Suprapubic skin (tissue), 4 donors: Measurements from ENCODE around the gene UQCRC1. TPM values are rescaled to one million over a fixed set of nuclear protein-coding genes. Genes with fewer than 3 reads are reported as not detected.

Experiments used
- DNase-seq, 2 donors: peaks; one replicate each; pipeline ENCODE4 v3.0.0-alpha.2; 2019; ENCODE audit warnings: low spot score in 2 of 2
- H3K27ac ChIP-seq: fragments of 200-600 bp; sonication (generic); one replicate; pipeline ENCODE4 v1.5.1; 2019
- H3K27me3 ChIP-seq: fragments of 200-600 bp; sonication (generic); one replicate; pipeline ENCODE4 v1.5.1; 2019
- H3K36me3 ChIP-seq: fragments of 200-600 bp; sonication (generic); one replicate; pipeline ENCODE4 v1.5.1; 2019
- H3K4me1 ChIP-seq: fragments of 200-600 bp; sonication (generic); one replicate; pipeline ENCODE4 v1.5.1; 2019
- H3K4me3 ChIP-seq: fragments of 200-600 bp; sonication (generic); one replicate; pipeline ENCODE4 v1.5.1; 2019; ENCODE audit warnings: mild to moderate bottlenecking
- H3K9me3 ChIP-seq: fragments of 200-600 bp; sonication (generic); one replicate; pipeline ENCODE4 v1.5.1; 2019
- CTCF ChIP-seq, 2 donors: fragments of 200-600 bp in 1 of 2; fragments of 450-650 bp in 1 of 2; sonication (generic) in 1 of 2; IDR thresholded peaks; one replicate each; pipeline ENCODE4 v1.5.1; 2016 to 2019; ENCODE audit warnings: antibody characterized with exemption in 2 of 2, mild to moderate bottlenecking in 1 of 2, moderate library complexity in 1 of 2
- EP300 ChIP-seq: sonication (generic); formaldehyde crosslinking; IDR thresholded peaks from one replicate; pipeline ENCODE4 v1.6.1; 2017; ENCODE audit warnings: antibody characterized with exemption
- POLR2A ChIP-seq, 2 donors: fragments of 450-650 bp; IDR thresholded peaks; one replicate each; pipeline ENCODE4 v1.6.1; 2017; ENCODE audit warnings: antibody characterized with exemption in 2 of 2, mild to moderate bottlenecking in 2 of 2, moderate library complexity in 2 of 2
- POLR2AphosphoS5 ChIP-seq, 3 donors: sonication (generic); formaldehyde crosslinking; IDR thresholded peaks; one replicate each; pipeline ENCODE4 v1.6.1; 2017; ENCODE audit warnings: antibody characterized with exemption in 3 of 3
- WGBS: methylation state at CpG from one replicate; pipeline ENCODE4 v1.1.5; 2018; 5-methylcytosine and 5-hydroxymethylcytosine counted together
- total RNA-seq, 4 donors: library from RNA; depleted of rRNA; stranded (reverse); fragments of >200 nt; gene quantifications; one replicate each; pipeline ENCODE4 v1.1.0, GENCODE V29; 2016

Gene UQCRC1
- total RNA-seq, 4 donors from 2014 or later = 294 to 337 (median 319) TPM

DNA sequence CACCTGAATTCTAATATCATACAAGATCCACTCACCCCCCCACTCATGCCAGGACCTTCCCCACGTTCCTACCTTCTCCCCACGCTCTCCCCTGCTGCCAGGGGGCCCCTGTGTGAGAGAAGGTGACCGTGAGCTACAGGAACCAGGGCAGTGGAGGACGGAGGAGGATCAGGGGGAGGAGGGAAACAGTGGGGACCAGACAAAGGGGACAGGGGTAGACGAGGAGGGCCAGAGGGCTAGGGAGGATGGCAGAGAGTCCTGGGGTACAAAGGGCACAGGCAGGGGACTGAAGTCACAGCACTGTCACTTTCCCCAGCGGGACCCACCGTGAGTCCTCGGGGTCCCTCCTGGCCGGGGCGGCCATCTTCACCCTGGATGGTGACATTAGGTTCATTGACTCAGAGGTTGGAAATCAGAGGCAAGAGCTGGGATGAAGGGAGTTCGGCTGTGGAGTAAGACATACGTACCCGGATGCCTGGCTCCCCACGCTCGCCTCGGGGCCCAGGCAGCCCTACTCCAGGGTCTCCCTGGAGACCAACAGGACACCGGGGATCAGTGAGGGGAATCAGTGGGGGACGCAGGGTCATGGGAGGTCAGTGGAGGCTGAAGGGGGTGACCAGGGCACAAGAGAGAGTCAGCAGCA lies 39.5 kb downstream of the UQCRC1 start:
- no peak for DNase-seq
- Histone ChIP-seq H3K4me3 (no peak overlapping the region), H3K9me3 (no peaks in the 10 kb centered on the region), H3K27me3 (no peaks in the 10 kb centered on the region), H3K27ac (no peak overlapping the region), H3K4me1 (peaks cover 14% of the 10 kb centered on the region), H3K36me3 (peaks cover 67% of the 10 kb centered on the region)
- TF ChIP-seq POLR2AphosphoS5 (IDR thresholded peaks at IDR 0.05) = no peak
- TF ChIP-seq EP300 = no peak
- no peak for TF ChIP-seq CTCF (IDR thresholded peaks at IDR 0.05)
- TF ChIP-seq POLR2A (IDR thresholded peaks at IDR 0.05) = no peak
- 88% methylated on average over 16 of the region's 18 CpGs for WGBS

GRCh38 chr3:48569400-48569799 lies 40.0 kb downstream of the UQCRC1 start:
- Histone ChIP-seq H3K9me3 (no peaks in the 10 kb centered on the region), H3K4me3 (no peak overlapping the region), H3K27ac (no peak overlapping the region), H3K4me1 (peaks cover 14% of the 10 kb centered on the region), H3K36me3 (peaks cover 63% of the 10 kb centered on the region), H3K27me3 (no peaks in the 10 kb centered on the region)
- no peak for DNase-seq
- 77% methylated on average over 10 of the region's 10 CpGs for WGBS
- TF ChIP-seq CTCF (IDR thresholded peaks at IDR 0.05) = no peak
- TF ChIP-seq POLR2AphosphoS5 (IDR thresholded peaks at IDR 0.05) = no peak
- no peak for TF ChIP-seq POLR2A (IDR thresholded peaks at IDR 0.05)

DNA sequence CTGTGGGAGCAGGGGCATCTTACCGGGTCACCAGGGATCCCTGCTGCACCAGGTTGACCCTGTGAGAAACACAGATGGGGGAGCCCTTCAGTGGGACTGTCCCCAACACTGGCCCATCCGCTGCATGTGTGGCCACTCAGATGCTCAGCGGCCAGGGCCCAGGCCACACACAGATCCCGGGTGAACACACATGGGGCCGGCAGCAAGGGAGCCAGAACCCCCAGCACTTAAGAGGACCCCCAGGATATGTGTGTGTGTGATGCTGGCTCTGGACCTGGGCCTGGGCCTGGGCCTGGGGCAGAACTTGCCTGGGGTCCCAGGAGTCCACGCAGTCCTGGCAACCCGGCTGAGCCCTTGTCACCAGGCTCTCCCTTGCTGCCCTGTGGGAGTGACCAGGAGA lies 41.0 kb downstream of the UQCRC1 start:
- H3K36me3 ChIP-seq = peaks cover 54% of the 10 kb centered on the region
- H3K27me3 ChIP-seq = no peaks in the 10 kb centered on the region
- H3K4me3 ChIP-seq = no peak overlapping the region
- 89% methylated on average over 2 of the region's 7 CpGs for WGBS
- TF ChIP-seq POLR2A (IDR thresholded peaks at IDR 0.05) (no peak), POLR2AphosphoS5 (IDR thresholded peaks at IDR 0.05) (no peak), EP300 (no peak), CTCF (IDR thresholded peaks at IDR 0.05) (no peak)
- no peaks in the 10 kb centered on the region for H3K9me3 ChIP-seq
- H3K27ac ChIP-seq = no peak overlapping the region
- H3K4me1 ChIP-seq = peaks cover 17% of the 10 kb centered on the region
- no peak for DNase-seq

GRCh38 chr3:48567500-48567899 lies 41.9 kb downstream of the UQCRC1 start:
- no peak overlapping the region for H3K4me3 ChIP-seq
- H3K36me3 ChIP-seq = peaks cover 48% of the 10 kb centered on the region
- TF ChIP-seq POLR2A (IDR thresholded peaks at IDR 0.05) = no peak
- TF ChIP-seq POLR2AphosphoS5 (IDR thresholded peaks at IDR 0.05) = no peak
- TF ChIP-seq CTCF (IDR thresholded peaks at IDR 0.05) = no peak
- no peak for TF ChIP-seq EP300
- no peak for DNase-seq
- 81% methylated on average over 11 of the region's 11 CpGs for WGBS
- no peaks in the 10 kb centered on the region for H3K27me3 ChIP-seq
- H3K4me1 ChIP-seq = peaks cover 17% of the 10 kb centered on the region
- H3K9me3 ChIP-seq = no peaks in the 10 kb centered on the region
- no peak overlapping the region for H3K27ac ChIP-seq

DNA sequence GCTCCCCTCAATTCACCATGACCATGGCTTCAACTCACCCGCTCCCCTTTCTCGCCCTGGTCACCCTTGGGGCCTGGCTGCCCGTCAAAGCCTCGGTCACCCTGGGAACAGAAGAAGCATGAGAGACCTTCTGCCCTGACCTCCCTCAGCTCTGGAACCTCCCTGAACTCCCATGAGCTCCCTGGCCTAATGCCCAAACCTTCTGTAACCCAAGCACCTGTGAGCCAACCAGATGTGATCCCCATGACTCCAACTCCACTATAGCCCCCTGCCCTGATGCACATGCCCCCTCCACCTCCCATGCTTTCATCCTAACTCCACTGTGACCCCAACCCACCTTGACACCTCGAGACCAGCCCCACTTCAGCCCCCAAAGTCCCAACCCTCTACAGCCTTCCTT lies 42.4 kb downstream of the UQCRC1 start:
- no peaks in the 10 kb centered on the region for H3K27me3 ChIP-seq
- H3K4me1 ChIP-seq = peaks cover 17% of the 10 kb centered on the region
- WGBS = 87% methylated on average over 5 of the region's 5 CpGs
- TF ChIP-seq EP300 (no peak), POLR2A (IDR thresholded peaks at IDR 0.05) (no peak), POLR2AphosphoS5 (IDR thresholded peaks at IDR 0.05) (no peak), CTCF (IDR thresholded peaks at IDR 0.05) (no peak)
- H3K4me3 ChIP-seq = no peak overlapping the region
- H3K36me3 ChIP-seq = peaks cover 47% of the 10 kb centered on the region
- no peak for DNase-seq
- no peaks in the 10 kb centered on the region for H3K9me3 ChIP-seq
- H3K27ac ChIP-seq = no peak overlapping the region
